SH-SY5Y (cell line): ENCODE data around the gene GLIPR1L2.

Experiments used
- GATA2 ChIP-seq: IDR thresholded peaks from 2 replicates; pipeline ENCODE4 v1.6.1; 2011; ENCODE audit warnings: mild to moderate bottlenecking, low read depth, low read length
- GATA3 ChIP-seq: IDR thresholded peaks from 2 replicates; pipeline ENCODE4 v1.6.1; 2011; ENCODE audit warnings: low read depth, mild to moderate bottlenecking, low read length, moderate library complexity

GRCh38 chr12:75479963-75480461 is 89.1 kb downstream of the GLIPR1L2 start:
- TF ChIP-seq GATA2 (no peak), GATA3 (no peak)
